GM12891 (cell line): ENCODE measurements around the gene GEMIN7.

Experiments used
- POLR2A ChIP-seq: IDR thresholded peaks from 2 replicates; pipeline ENCODE4 v1.6.1; 2011; ENCODE audit warnings: low read depth, low read length, control low read depth
- POU2F2 ChIP-seq: IDR thresholded peaks from 2 replicates; pipeline ENCODE4 v1.6.1; 2011; ENCODE audit warnings: low read depth, mild to moderate bottlenecking, control low read depth, low read length, moderate library complexity

DNA sequence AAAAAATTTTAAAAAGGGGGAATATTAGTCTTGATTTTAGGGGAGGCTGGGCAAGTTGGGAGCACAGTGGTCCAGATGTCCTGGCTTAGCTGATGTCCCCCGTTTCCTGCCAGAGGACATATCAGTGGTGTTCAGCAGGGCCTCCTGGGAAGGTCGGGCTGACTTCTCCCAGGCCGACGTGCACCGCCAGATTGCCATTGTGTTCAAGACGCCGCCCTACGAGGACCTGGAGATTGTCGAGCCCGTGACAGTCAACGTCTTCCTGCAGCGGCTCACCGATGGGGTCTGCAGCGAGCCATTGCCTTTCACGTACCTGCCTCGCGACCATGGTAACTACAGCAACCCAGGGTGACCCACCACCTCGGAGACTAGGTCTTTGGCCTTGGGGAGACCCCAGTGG lies 46.6 kb upstream of the GEMIN7 start:
- TF ChIP-seq POLR2A (no peak), POU2F2 (no peak)
